ENCODE results near the gene SERINC5. TPM values are rescaled to one million over a fixed set of nuclear protein-coding genes. Genes with fewer than 3 reads are reported as not detected.

The SERINC5 gene
- total RNA-seq, 3 donors from 2014 or later (not counting 1 experiment from before 2014, with no cell fraction given): 6.8 to 18.9 (median 14.5) TPM

GRCh38 chr5:80175337-80175736, 80.5 kb downstream of the SERINC5 start:
- H3K27ac ChIP-seq (ENCODE audit: low read length): no peak overlapping the region
- DNase-seq (no peak), ATAC-seq (no peak)
- no peaks in the 10 kb centered on the region for H3K4me1 ChIP-seq (ENCODE audit: control insufficient read depth, insufficient read depth, low read length)
- intact Hi-C loops (cut with micrococcal nuclease): no loop called here
- no peak overlapping the region for H3K4me3 ChIP-seq (ENCODE audit: low read length)
- Mint-ChIP-seq H3K4me1 (peaks cover 12 to 14% of the 10 kb centered on the region in 2 donors), H3K27me3 (ENCODE audit: low read depth in 2 of 2) (no peaks in the 10 kb centered on the region), H3K27ac (no peak overlapping the region), H3K9me3 (no peaks in the 10 kb centered on the region), H3K4me3 (no peak overlapping the region), H3K36me3 (no peaks in the 10 kb centered on the region)
- WGBS (ENCODE audit: insufficient coverage): 96% methylated on average over 5 of the region's 5 CpGs
- H3K36me3 ChIP-seq (ENCODE audit: control insufficient read depth, insufficient read depth, low read length): peaks cover 2% of the 10 kb centered on the region
- no peaks in the 10 kb centered on the region for H3K9me3 ChIP-seq (ENCODE audit: control insufficient read depth, insufficient read depth, low read length)
- H3K27me3 ChIP-seq (ENCODE audit: control insufficient read depth, insufficient read depth, low read length): no peaks in the 10 kb centered on the region
- no peak for TF ChIP-seq CTCF (IDR thresholded peaks at IDR 0.05)

- Histone ChIP-seq H3K36me3 (ENCODE audit: control insufficient read depth, insufficient read depth, low read length) (peaks cover 2% of the 10 kb centered on the region), H3K27ac (ENCODE audit: low read length) (no peak overlapping the region), H3K9me3 (ENCODE audit: control insufficient read depth, insufficient read depth, low read length) (no peaks in the 10 kb centered on the region), H3K4me1 (ENCODE audit: control insufficient read depth, insufficient read depth, low read length) (no peaks in the 10 kb centered on the region), H3K4me3 (ENCODE audit: low read length) (no peak overlapping the region), H3K27me3 (ENCODE audit: control insufficient read depth, insufficient read depth, low read length) (no peaks in the 10 kb centered on the region)
- no peaks in the 10 kb centered on the region for H3K9me3 Mint-ChIP-seq
- intact Hi-C loops (cut with micrococcal nuclease): no loop called here
- no peak for TF ChIP-seq CTCF (IDR thresholded peaks at IDR 0.05)
- H3K36me3 Mint-ChIP-seq: no peaks in the 10 kb centered on the region
- 96% methylated on average over 5 of the region's 5 CpGs for WGBS (ENCODE audit: insufficient coverage)
- no peaks in the 10 kb centered on the region for H3K27me3 Mint-ChIP-seq (ENCODE audit: low read depth in 2 of 2)
- H3K27ac Mint-ChIP-seq: no peak overlapping the region
- H3K4me3 Mint-ChIP-seq: no peak overlapping the region
- H3K4me1 Mint-ChIP-seq: peaks cover 11 to 12% of the 10 kb centered on the region in 2 donors
- ATAC-seq (no peak), DNase-seq (no peak)
Measured at GRCh38 chr5:80174790-80175189, 81.1 kb downstream of the SERINC5 start.

GRCh38 chr5:80172067-80172695, 83.7 kb downstream of the SERINC5 start:
- H3K9me3 ChIP-seq (ENCODE audit: control insufficient read depth, insufficient read depth, low read length): no peaks in the 10 kb centered on the region
- ATAC-seq: no peak
- no peak overlapping the region for H3K27ac ChIP-seq (ENCODE audit: low read length)
- Mint-ChIP-seq H3K4me3 (no peak overlapping the region), H3K27me3 (ENCODE audit: low read depth in 2 of 2) (no peaks in the 10 kb centered on the region), H3K36me3 (no peaks in the 10 kb centered on the region), H3K27ac (no peak overlapping the region), H3K9me3 (no peaks in the 10 kb centered on the region), H3K4me1 (peaks cover 11 to 12% of the 10 kb centered on the region in 2 donors)
- peaks cover 2% of the 10 kb centered on the region for H3K36me3 ChIP-seq (ENCODE audit: control insufficient read depth, insufficient read depth, low read length)
- no peaks in the 10 kb centered on the region for H3K4me1 ChIP-seq (ENCODE audit: control insufficient read depth, insufficient read depth, low read length)
- 97% methylated on average over 8 of the region's 9 CpGs for WGBS (ENCODE audit: insufficient coverage)
- intact Hi-C loops (cut with micrococcal nuclease): no loop called here
- H3K27me3 ChIP-seq (ENCODE audit: control insufficient read depth, insufficient read depth, low read length): no peaks in the 10 kb centered on the region
- H3K4me3 ChIP-seq (ENCODE audit: low read length): no peak overlapping the region
- no peak for TF ChIP-seq CTCF (IDR thresholded peaks at IDR 0.05)
- DNase-seq: no peak

- Mint-ChIP-seq H3K4me1 (peaks cover 11 to 12% of the 10 kb centered on the region in 2 donors), H3K36me3 (no peaks in the 10 kb centered on the region), H3K27ac (no peak overlapping the region), H3K27me3 (ENCODE audit: low read depth in 2 of 2) (no peaks in the 10 kb centered on the region), H3K4me3 (no peak overlapping the region), H3K9me3 (no peaks in the 10 kb centered on the region)
- ATAC-seq (no peak), DNase-seq (no peak)
- no peak overlapping the region for H3K27ac ChIP-seq (ENCODE audit: low read length)
- intact Hi-C loops (cut with micrococcal nuclease): no loop called here
- 92% methylated on average over 2 of the region's 2 CpGs for WGBS (ENCODE audit: insufficient coverage)
- H3K9me3 ChIP-seq (ENCODE audit: control insufficient read depth, insufficient read depth, low read length): no peaks in the 10 kb centered on the region
- H3K36me3 ChIP-seq (ENCODE audit: control insufficient read depth, insufficient read depth, low read length): peaks cover 2% of the 10 kb centered on the region
- H3K4me3 ChIP-seq (ENCODE audit: low read length): no peak overlapping the region
- TF ChIP-seq CTCF (IDR thresholded peaks at IDR 0.05): no peak
- H3K27me3 ChIP-seq (ENCODE audit: control insufficient read depth, insufficient read depth, low read length): no peaks in the 10 kb centered on the region
- no peaks in the 10 kb centered on the region for H3K4me1 ChIP-seq (ENCODE audit: control insufficient read depth, insufficient read depth, low read length)
Measured at GRCh38 chr5:80170117-80170535, 85.7 kb downstream of the SERINC5 start.
